Osteocyte (in vitro differentiated cells): ENCODE measurements around the gene PXMP4. TPM values are rescaled to one million over a fixed set of nuclear protein-coding genes. Genes with fewer than 3 reads are reported as not detected.
A peak's percentile ranks its signal among the peaks of the same experiment; 100 is the strongest.

ENCODE experiments used
- DNase-seq: peaks from one replicate; pipeline ENCODE4 v3.0.0; 2021; ENCODE audit warnings: mixed read lengths; ENCODE audit not compliant: unreplicated experiment; ENCODE audit errors: extremely low spot score
- H3K27ac Mint-ChIP-seq: one replicate; pipeline ENCODE4 v1.8.0; 2021; ENCODE audit warnings: mild to moderate bottlenecking, mixed read lengths; ENCODE audit not compliant: unreplicated experiment
- H3K27me3 Mint-ChIP-seq: one replicate; pipeline ENCODE4 v1.8.0; 2021; ENCODE audit warnings: mixed read lengths; ENCODE audit not compliant: unreplicated experiment
- H3K36me3 Mint-ChIP-seq: one replicate; pipeline ENCODE4 v1.8.0; 2021; ENCODE audit warnings: mixed read lengths; ENCODE audit not compliant: unreplicated experiment
- H3K4me1 Mint-ChIP-seq: one replicate; pipeline ENCODE4 v1.8.0; 2021; ENCODE audit warnings: mixed read lengths; ENCODE audit not compliant: unreplicated experiment
- H3K4me3 Mint-ChIP-seq: one replicate; pipeline ENCODE4 v1.8.0; 2021; ENCODE audit warnings: mild to moderate bottlenecking, moderate library complexity, mixed read lengths; ENCODE audit not compliant: unreplicated experiment
- H3K9me3 Mint-ChIP-seq: one replicate; pipeline ENCODE4 v1.8.0; 2021; ENCODE audit warnings: mixed read lengths; ENCODE audit not compliant: unreplicated experiment
- total RNA-seq: library from RNA; stranded (reverse); gene quantifications from 2 replicates; pipeline ENCODE4 v1.2.1, GENCODE V29; 2021
- TF ChIP-seq, protein P1 (sequence below): fragments of 200-600 bp; sonication (generic); IDR thresholded peaks from 2 replicates; pipeline ENCODE4 v1.5.0; 2021; ENCODE audit warnings: antibody characterized with exemption, mild to moderate bottlenecking, moderate library complexity

Gene PXMP4
- total RNA-seq, 1 donor from 2014 or later, result 3.4 TPM

DNA sequence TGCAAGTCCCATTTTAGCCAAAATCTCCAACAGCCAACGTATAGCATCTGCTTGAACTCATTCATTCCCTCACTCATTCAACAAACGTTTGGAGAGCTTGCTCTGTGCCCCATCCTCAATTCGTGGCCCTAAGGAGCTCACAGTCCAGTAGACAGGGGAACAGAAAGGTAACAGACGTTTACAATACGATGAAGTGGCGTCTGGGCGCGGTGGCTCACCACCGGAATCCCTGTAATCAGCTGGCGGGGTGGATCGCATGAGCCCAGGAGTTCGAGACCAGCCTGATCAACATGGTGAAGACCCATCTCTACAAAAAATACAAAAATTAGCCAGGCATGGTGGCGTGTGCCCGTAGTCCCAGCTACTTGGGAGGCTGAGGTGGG is 33.1 kb downstream of the PXMP4 start:
- TF ChIP-seq, protein P1, sequence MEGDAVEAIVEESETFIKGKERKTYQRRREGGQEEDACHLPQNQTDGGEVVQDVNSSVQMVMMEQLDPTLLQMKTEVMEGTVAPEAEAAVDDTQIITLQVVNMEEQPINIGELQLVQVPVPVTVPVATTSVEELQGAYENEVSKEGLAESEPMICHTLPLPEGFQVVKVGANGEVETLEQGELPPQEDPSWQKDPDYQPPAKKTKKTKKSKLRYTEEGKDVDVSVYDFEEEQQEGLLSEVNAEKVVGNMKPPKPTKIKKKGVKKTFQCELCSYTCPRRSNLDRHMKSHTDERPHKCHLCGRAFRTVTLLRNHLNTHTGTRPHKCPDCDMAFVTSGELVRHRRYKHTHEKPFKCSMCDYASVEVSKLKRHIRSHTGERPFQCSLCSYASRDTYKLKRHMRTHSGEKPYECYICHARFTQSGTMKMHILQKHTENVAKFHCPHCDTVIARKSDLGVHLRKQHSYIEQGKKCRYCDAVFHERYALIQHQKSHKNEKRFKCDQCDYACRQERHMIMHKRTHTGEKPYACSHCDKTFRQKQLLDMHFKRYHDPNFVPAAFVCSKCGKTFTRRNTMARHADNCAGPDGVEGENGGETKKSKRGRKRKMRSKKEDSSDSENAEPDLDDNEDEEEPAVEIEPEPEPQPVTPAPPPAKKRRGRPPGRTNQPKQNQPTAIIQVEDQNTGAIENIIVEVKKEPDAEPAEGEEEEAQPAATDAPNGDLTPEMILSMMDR, result no peak
- Mint-ChIP-seq H3K4me1 (peaks cover 20% of the 10 kb centered on the region), H3K36me3 (no peaks in the 10 kb centered on the region), H3K27ac (peak overlapping the region; percentile 60), H3K4me3 (peak overlapping the region; percentile 88), H3K9me3 (no peaks in the 10 kb centered on the region), H3K27me3 (no peaks in the 10 kb centered on the region)
- no peak for DNase-seq

DNA sequence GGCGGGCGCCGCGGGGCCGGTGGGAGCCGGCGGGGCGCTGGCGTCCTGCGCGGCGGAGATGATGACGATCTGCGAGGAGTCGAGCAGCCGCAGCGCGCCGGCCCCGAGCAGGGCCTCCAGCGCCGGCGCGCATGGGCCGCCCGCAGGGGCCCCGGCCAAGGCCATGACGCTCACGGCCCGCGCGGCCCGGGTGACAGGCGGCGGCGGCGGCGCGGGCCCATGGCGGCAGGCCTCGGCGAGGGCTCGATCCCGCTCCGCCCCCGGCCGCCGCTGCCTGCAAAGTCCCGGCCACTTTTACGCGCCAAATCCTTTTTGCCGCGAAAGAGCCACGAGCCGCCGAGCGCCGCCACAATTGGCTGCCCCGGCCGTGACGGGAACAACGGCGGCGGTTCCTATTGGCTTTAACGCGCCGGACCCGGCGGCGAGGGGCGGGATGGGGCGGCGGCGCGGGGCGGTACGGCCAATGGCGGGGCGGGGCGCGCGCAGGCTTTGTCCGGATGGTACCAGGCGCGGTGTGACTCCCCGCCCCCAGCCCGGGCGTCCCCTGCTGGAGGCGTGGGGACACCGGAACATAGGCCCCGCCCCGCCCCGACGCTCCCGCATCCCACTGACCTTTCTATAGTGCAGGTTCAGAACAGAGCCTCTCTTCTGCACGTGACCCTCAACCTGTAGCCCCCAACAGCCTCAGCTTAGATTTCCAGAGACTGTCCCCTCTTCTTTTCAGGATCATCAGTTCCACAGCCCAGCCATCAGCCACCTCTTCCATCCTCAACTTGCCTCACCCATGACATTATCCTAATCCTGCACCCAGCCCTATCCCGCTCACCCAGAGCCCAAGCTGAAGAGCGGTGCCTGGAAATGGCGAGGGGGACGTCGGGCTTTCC is 33.8 kb downstream of the PXMP4 start, which contains the start of gene E2F1:
Gene E2F1 (minus strand): TSS at position 286 of the 884 bp plus-strand sequence. CDS start 121 bp downstream, at position 165.
- H3K9me3 Mint-ChIP-seq, result no peaks in the 10 kb centered on the region
- H3K27me3 Mint-ChIP-seq, result no peaks in the 10 kb centered on the region
- DNase-seq, result peak; percentile 98
- peak within 1 kb of the TSS; percentile 88 for H3K4me3 Mint-ChIP-seq
- TF ChIP-seq, protein P1, result peak; percentile 50
- H3K4me1 Mint-ChIP-seq, result peaks cover 26% of the 10 kb centered on the region
- no peaks in the 10 kb centered on the region for H3K36me3 Mint-ChIP-seq
- peak within 1 kb of the TSS; percentile 60 for H3K27ac Mint-ChIP-seq

DNA sequence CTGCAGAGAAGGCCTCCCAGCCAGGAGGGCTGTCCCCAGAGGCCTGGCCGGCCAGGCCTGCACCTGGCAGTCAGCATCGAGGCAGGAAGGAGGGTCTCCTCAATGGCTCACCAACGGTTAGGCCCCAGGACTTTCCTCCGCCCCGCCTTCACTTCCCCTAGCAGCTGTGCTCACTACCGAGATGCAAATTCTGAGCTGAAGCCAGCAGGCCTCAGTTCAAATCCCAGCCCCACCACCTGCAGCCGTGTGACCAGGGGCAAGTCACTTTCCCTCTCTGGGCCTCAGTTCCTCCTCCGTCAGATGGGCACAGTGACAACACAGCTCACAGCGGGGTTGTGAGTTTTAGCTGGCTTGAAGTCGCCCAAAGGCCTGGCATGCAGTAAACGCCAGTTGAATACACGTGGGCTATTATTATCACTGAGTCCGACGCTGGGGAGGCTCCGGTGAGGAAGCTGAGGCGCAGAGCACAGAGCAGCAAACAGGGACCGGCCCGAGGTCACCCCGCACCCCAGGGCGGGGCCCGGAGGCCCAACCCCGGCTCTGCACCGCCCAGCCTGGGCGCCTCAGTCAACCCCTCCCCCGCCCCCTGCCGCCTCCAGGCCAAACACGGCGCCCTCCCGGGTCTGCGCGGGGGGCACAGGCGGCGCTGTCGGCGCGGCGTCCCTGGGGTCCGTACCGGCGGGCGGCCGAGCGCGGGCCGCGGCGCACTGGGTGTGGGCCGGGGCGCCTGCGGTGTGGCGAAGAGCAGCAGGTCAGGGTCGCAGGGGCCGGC is 34.6 kb downstream of the PXMP4 start:
- Mint-ChIP-seq H3K4me3 (peak overlapping the region; percentile 64), H3K9me3 (no peaks in the 10 kb centered on the region), H3K4me1 (peaks cover 34% of the 10 kb centered on the region), H3K27ac (peak overlapping the region; percentile 50), H3K27me3 (no peaks in the 10 kb centered on the region), H3K36me3 (no peaks in the 10 kb centered on the region)
- DNase-seq, result no peak
- TF ChIP-seq, protein P1, result no peak

DNA sequence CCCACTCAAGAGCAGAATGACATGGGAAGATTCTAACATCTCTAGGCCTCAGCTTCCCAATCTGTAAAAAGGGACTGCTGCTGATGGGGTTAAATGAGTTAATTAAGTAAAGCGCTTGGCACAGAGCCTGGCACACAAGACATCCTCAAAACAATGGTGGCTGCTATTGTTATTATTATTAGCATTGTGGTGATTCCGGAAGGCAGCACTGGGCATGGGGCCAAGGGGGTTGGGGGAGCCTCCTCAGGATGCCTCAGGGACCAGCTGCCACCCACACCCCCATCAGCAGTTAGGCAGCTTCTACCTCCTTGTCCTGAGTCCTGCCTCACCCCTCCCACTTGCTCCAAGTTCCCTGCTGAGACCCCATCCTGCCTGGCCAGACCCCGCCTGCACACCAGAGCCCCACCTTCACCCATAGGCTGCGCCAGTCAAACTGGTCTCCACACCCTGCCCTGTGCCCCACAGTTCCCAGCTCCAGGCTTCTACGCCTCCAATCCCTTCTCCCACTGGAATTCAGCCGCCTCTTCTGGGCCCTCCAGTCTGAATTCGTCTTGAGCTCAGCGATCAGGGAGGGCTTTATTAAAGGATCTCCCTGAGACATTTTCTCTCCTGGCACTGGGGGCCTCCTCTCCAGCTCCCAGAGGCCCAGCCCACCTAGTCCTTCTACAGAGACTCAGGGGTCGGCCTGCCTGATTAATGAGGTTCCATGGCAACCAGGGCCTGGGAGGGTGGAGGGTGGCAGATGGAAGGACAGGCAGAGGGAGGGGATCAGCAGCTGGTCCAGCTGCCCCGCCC is 35.4 kb downstream of the PXMP4 start:
- Mint-ChIP-seq H3K4me1 (peaks cover 36% of the 10 kb centered on the region), H3K4me3 (peak overlapping the region; percentile 64), H3K9me3 (no peaks in the 10 kb centered on the region), H3K36me3 (no peaks in the 10 kb centered on the region), H3K27ac (peak overlapping the region; percentile 59), H3K27me3 (no peaks in the 10 kb centered on the region)
- TF ChIP-seq, protein P1, result no peak
- DNase-seq, result no peak
